PC-9 (cell line): Measurements from ENCODE around the gene NDUFS1. TPM values are rescaled to one million over a fixed set of nuclear protein-coding genes. Genes with fewer than 3 reads are reported as not detected.

Experiments used
- BruUV-seq: library from RNA; stranded (reverse); fragments of 400-500 nt; replicated peaks from 2 replicates; lab custom pipeline; 2021; lab: Mats Ljungman, UMichigan
- CTCF ChIA-PET: fragments of 300-600 bp; sonication (Branson Sonifier 250); formaldehyde crosslinking; loops from one replicate; lab custom pipeline; 2022; ENCODE audit warnings: antibody characterized with exemption; lab: Charles Lee
- POLR2A ChIA-PET: fragments of 300-600 bp; sonication (Branson Sonifier 250); formaldehyde crosslinking; loops from one replicate; lab custom pipeline; 2022; ENCODE audit warnings: antibody characterized with exemption; ENCODE audit not compliant: unreplicated experiment; lab: Charles Lee
- DNase-seq, 2 experiments: peaks; one replicate each; pipeline versions ENCODE4 v3.0.0 to v3.0.0-alpha.2; 2015 to 2022; ENCODE audit warnings: mixed read lengths in 1 of 2
- H2AFZ ChIP-seq: fragments of 200-600 bp; sonication (generic); 2 replicates; pipeline ENCODE4 v1.8.1; 2017; ENCODE audit warnings: antibody characterized with exemption
- H3F3A ChIP-seq: fragments of 200-600 bp; sonication (generic); 2 replicates; pipeline ENCODE4 v1.8.1; 2017; ENCODE audit warnings: antibody characterized with exemption, mild to moderate bottlenecking, low read depth; ENCODE audit not compliant: insufficient read depth
- H3K27ac ChIP-seq: fragments of 200-600 bp; sonication (generic); 2 replicates; pipeline ENCODE4 v1.6.1; 2016; ENCODE audit warnings: mixed run types
- H3K27me3 ChIP-seq: fragments of 200-600 bp; sonication (generic); 2 replicates; pipeline ENCODE4 v1.6.1; 2016; ENCODE audit warnings: low read depth, mixed run types; ENCODE audit not compliant: insufficient read depth
- H3K36me3 ChIP-seq: fragments of 200-600 bp; sonication (generic); 2 replicates; pipeline ENCODE4 v1.6.1; 2016; ENCODE audit warnings: low read depth, mixed run types
- H3K4me1 ChIP-seq: fragments of 200-600 bp; sonication (generic); replicated peaks from 2 replicates; pipeline ENCODE4 v1.6.1; 2016; ENCODE audit warnings: mixed run types; ENCODE audit not compliant: insufficient read depth
- H3K4me2 ChIP-seq: fragments of 200-600 bp; sonication (generic); 2 replicates; pipeline ENCODE4 v1.6.1; 2017; ENCODE audit warnings: mixed run types
- H3K4me3 ChIP-seq: fragments of 200-600 bp; sonication (generic); 2 replicates; pipeline ENCODE4 v1.6.1; 2016; ENCODE audit warnings: mixed run types
- H3K79me2 ChIP-seq: fragments of 200-600 bp; sonication (generic); 2 replicates; pipeline ENCODE4 v1.6.1; 2017; ENCODE audit warnings: low read depth, mixed run types
- H3K9me2 ChIP-seq: fragments of 200-600 bp; sonication (generic); 2 replicates; pipeline ENCODE4 v1.8.1; 2017; ENCODE audit warnings: mild to moderate bottlenecking; ENCODE audit not compliant: insufficient read depth
- H3K9me3 ChIP-seq: fragments of 200-600 bp; sonication (generic); 2 replicates; pipeline ENCODE4 v1.8.1; 2016; ENCODE audit warnings: low read depth; ENCODE audit not compliant: insufficient read depth
- H4K20me1 ChIP-seq: fragments of 200-600 bp; sonication (generic); 2 replicates; pipeline ENCODE4 v1.8.1; 2017; ENCODE audit not compliant: insufficient read depth
- EZH2 ChIP-seq: fragments of 200-600 bp; sonication (generic); IDR thresholded peaks from 2 replicates; pipeline ENCODE4 v1.8.0; 2017; ENCODE audit warnings: antibody characterized with exemption, low read depth
- intact Hi-C: fragments of 100-400 bp; cut with micrococcal nuclease; formaldehyde crosslinking; loops from one replicate; pipeline ENCODE4 v1.10.0; 2022; ENCODE audit not compliant: unreplicated experiment
- total RNA-seq: library from RNA; stranded (reverse); gene quantifications from 2 replicates; pipeline ENCODE4 v1.2.3, GENCODE V29; 2021
- TF ChIP-seq, protein P1 (sequence below): fragments of 200-600 bp; sonication (generic); conservative IDR thresholded peaks from 2 replicates; pipeline ENCODE4 v1.6.1; 2017; ENCODE audit warnings: mixed run types, antibody characterized with exemption, mild to moderate bottlenecking, moderate library complexity

NDUFS1 gene
- total RNA-seq, 1 experiment from 2014 or later: 68.9 TPM

DNA sequence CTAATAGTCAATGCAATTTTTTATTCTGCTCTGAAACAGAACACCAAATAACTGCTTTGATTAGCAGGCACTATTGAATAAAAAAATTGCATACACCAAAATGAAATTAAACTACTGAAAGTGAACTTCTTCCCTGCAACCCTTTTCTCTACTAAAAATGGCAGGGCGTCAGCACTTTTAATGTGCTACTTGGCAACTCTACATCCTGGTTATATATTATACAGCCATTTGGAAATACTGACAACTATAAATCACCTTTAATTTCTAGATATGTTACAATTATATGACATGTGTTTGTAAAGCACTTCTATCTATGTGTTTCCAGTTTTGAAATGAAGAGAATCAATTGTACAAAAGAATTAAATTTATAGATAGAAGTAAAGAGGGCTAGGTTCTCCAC lies 9.9 kb downstream of the NDUFS1 start:
- Histone ChIP-seq H3K27me3 (no peaks in the 10 kb centered on the region), H3K9me3 (no peaks in the 10 kb centered on the region), H4K20me1 (0 out of 2 replicates have a peak, but pooled peaks cover 3% of the 10 kb centered on the region), H3K4me3 (no peak overlapping the region), H3K36me3 (no peaks in the 10 kb centered on the region; the same call in 1 of the 2 replicates), H3K79me2 (peaks cover 10% of the 10 kb centered on the region), H3K27ac (no peak overlapping the region), H3K9me2 (no peaks in the 10 kb centered on the region), H2AFZ (no peak overlapping the region), H3K4me2 (no peak overlapping the region), H3F3A (no peaks in the 10 kb centered on the region), H3K4me1 (no peaks in the 10 kb centered on the region)
- no peak for TF ChIP-seq EZH2
- TF ChIP-seq, protein P1, sequence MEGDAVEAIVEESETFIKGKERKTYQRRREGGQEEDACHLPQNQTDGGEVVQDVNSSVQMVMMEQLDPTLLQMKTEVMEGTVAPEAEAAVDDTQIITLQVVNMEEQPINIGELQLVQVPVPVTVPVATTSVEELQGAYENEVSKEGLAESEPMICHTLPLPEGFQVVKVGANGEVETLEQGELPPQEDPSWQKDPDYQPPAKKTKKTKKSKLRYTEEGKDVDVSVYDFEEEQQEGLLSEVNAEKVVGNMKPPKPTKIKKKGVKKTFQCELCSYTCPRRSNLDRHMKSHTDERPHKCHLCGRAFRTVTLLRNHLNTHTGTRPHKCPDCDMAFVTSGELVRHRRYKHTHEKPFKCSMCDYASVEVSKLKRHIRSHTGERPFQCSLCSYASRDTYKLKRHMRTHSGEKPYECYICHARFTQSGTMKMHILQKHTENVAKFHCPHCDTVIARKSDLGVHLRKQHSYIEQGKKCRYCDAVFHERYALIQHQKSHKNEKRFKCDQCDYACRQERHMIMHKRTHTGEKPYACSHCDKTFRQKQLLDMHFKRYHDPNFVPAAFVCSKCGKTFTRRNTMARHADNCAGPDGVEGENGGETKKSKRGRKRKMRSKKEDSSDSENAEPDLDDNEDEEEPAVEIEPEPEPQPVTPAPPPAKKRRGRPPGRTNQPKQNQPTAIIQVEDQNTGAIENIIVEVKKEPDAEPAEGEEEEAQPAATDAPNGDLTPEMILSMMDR: no peak
- POLR2A ChIA-PET: no interaction called here
- no peak for DNase-seq
- intact Hi-C loops: no loop called here
- CTCF ChIA-PET: no interaction called here
- no TSS peak for BruUV-seq

DNA sequence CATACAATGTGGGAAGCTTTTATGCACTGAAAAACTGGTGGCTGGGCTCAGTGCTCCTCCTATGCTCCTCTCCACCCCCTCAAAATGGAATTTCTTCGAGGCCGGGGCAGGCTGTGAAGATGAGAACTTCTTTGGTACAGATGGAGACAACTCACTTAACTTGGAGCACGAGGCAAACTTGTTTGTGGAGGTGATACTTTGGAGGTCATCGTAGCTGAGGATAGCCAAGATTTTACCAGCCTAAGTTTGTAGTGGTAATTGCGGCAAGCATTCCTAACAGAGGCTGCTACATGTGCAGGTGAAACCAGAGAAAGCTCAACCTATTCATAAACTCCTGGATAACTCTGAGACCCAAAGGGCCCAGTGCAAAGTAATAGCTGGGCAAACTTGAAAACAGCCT lies 13.6 kb downstream of the NDUFS1 start:
- TF ChIP-seq, protein P1: no peak
- no peak for TF ChIP-seq EZH2
- CTCF ChIA-PET: no interaction called here
- Histone ChIP-seq H3K36me3 (no peaks in the 10 kb centered on the region; the same call in none of the 2 replicates), H3K4me1 (no peaks in the 10 kb centered on the region), H3F3A (no peaks in the 10 kb centered on the region), H3K27ac (no peak overlapping the region), H2AFZ (no peak overlapping the region), H4K20me1 (no peaks in the 10 kb centered on the region), H3K9me2 (no peaks in the 10 kb centered on the region), H3K79me2 (no peaks in the 10 kb centered on the region), H3K9me3 (no peaks in the 10 kb centered on the region), H3K27me3 (no peaks in the 10 kb centered on the region), H3K4me3 (no peak overlapping the region), H3K4me2 (no peak overlapping the region)
- POLR2A ChIA-PET: no interaction called here
- BruUV-seq: no TSS peak
- no peak for DNase-seq
- intact Hi-C loops: no loop called here

DNA sequence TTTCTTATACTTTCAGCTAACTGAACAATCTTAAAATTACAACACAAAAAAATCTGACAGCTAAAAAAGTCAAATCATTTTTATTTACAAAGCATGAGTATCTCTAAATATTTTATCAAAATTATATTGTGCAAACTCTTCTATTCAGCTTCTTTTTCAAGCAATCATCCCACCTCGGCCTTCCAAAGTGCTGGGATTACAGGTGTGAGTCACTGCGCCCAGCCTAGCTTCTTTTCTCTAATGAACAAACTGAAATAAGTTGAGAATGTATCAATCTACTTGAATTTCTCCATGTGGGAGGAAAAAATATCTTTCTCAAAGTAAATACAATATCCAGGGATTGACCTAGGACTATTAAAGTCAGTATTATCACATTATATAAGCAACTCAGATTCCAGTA lies 14.9 kb downstream of the NDUFS1 start:
- no peak for DNase-seq
- Histone ChIP-seq H3K36me3 (no peaks in the 10 kb centered on the region; the same call in none of the 2 replicates), H4K20me1 (no peaks in the 10 kb centered on the region), H3K27ac (no peak overlapping the region), H3K79me2 (no peaks in the 10 kb centered on the region), H3K27me3 (no peaks in the 10 kb centered on the region), H3K4me1 (no peaks in the 10 kb centered on the region), H3K9me2 (no peaks in the 10 kb centered on the region), H3F3A (no peaks in the 10 kb centered on the region), H3K4me2 (no peak overlapping the region), H2AFZ (no peak overlapping the region), H3K4me3 (no peak overlapping the region), H3K9me3 (no peaks in the 10 kb centered on the region)
- BruUV-seq: no TSS peak
- CTCF ChIA-PET: no interaction called here
- TF ChIP-seq, protein P1: no peak
- TF ChIP-seq EZH2: no peak
- POLR2A ChIA-PET: no interaction called here
- intact Hi-C loops: no loop called here
